ENCODE data around the gene LGR4.
"Not testable (repeated sequence)": the region's sequence is repeated elsewhere in the genome, so short reads cannot be mapped to it uniquely, and the experiment has no call there.

Gene LGR4

GRCh38 chr11:27460158-27460978 is 12.2 kb downstream of the LGR4 start:
- no peak for FAIRE-seq

GRCh38 chr11:27459191-27459590 is 13.4 kb downstream of the LGR4 start:
- no peak for FAIRE-seq

More at GRCh38 chr11:27460158-27460978, 12.2 kb downstream of the LGR4 start:
- DNase-seq (ENCODE audit: low spot score): no peak

GRCh38 chr11:27458182-27458581 is 14.4 kb downstream of the LGR4 start:
- FAIRE-seq (no peak), DNase-seq (ENCODE audit: low spot score) (no peak)

More at GRCh38 chr11:27459191-27459590, 13.4 kb downstream of the LGR4 start:
- DNase-seq (ENCODE audit: low spot score): no peak

GRCh38 chr11:27456795-27457329 is 15.7 kb downstream of the LGR4 start:
- FAIRE-seq (no peak), DNase-seq (ENCODE audit: low spot score) (no peak)

DNA sequence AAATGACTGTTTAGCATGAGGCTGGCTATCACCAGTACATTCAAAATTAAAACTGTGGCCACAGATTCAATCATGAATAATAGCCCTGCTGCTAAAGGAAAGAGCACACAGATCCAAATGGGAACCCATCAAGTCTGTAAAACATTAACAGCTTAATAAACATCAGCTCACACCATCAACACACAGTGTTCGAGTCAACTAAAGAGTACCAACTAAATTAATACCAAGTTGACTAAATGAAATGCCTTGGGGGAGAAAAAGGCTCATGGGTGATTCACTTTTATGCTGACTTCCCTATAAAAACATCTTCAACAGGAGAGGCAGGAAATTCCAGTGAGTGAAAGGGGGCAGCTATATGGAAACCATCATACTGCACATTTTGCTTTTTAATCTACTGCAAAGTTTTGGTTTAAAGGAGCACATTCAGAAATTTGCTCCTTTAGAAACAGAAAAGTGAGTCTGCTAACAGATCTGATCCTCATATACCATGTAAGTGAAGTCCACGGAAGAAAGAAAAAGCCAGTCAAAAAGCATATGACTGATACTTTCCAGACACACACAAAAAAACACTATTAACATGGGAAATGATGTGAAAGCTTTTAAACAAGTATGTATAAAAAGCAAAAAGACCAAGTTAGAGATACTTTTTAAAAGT is 16.3 kb downstream of the LGR4 start:
- FAIRE-seq (no peak), DNase-seq (ENCODE audit: low spot score) (no peak)

- FAIRE-seq (no peak), DNase-seq (ENCODE audit: low spot score) (no peak)
Observed at GRCh38 chr11:27455667-27456066, 16.9 kb downstream of the LGR4 start.

DNA sequence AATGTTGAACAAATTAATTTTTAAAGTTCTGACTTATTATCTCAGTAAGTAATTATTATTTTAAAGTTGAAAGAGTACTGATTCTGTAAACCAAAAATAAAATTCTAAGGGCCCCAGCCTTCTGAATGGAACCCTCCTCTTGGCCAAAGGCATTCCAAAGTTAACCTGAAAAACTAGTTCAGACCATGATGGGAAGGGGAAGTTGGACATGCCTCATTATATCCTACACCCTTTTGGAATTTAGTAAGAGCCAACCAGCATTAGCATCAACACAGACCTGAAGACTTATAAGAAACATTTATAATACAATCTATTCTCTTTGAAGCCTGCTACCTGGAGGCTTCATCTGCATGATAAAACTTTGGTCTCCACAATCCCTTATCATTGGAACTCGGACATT is 18.9 kb downstream of the LGR4 start:
- DNase-seq (ENCODE audit: low spot score): no peak
- FAIRE-seq: no peak

DNA sequence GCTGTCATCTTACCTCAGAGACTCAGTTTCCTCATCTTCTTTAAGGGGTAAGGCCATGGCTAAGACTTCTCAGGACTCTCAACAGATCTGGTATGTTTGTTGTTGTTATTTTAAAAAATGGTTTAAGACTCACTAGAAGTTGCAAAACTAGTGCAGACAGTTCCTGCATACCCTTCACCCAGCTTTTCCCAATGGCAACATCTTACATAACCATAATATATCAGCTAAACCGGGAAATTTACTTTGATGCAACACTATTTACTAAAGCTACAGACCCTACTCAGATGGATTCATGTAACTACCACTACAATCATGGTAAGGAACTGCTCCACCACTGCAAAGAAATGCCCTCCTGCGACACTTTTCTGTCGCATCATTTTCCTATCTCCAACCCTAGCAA is 20.4 kb downstream of the LGR4 start:
- no peak for DNase-seq (ENCODE audit: low spot score)
- FAIRE-seq: no peak

DNA sequence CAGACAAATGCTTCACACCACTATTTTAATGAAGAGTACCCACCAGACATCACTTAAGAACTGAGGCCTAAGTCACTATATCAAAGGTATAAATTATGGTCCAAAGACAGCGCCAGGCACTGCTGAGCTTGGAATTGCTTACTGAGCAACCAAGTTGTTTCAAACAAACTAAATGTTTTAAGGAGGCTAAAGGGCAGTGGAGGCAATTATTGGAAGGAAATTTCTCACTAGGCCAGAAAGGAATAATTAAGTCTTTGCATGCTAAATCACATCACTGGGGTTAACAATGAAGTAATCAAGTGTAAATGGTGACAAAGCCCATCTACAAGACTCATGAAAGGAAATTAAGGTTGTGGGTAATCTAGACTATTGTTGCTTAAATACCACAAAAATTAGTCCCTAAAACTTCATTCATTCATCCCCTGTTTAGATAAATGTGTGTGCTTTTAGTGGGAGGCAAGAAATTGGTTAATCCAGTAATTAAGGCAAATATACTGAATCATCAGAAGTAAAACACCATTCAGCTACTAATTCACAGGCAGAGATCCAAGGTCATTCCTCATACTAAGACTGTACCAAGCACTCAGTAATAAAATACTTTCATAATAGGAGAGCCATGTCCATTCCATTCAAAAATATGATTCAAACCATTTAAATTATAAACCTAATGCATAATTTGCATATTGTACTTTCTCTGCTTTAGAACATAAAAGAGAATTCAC is 21.2 kb downstream of the LGR4 start:
- no peak for DNase-seq (ENCODE audit: low spot score)

GRCh38 chr11:27448184-27448540 is 24.4 kb downstream of the LGR4 start:
- not testable (repeated sequence) for FAIRE-seq; DNase-seq (ENCODE audit: low spot score)

More for the DNA sequence above, 21.2 kb downstream of the LGR4 start:
- FAIRE-seq: no peak

GRCh38 chr11:27447288-27448183 is 25.1 kb downstream of the LGR4 start:
- FAIRE-seq: no peak
- DNase-seq (ENCODE audit: low spot score): no peak

GRCh38 chr11:27445625-27446024 is 27.0 kb downstream of the LGR4 start:
- DNase-seq (ENCODE audit: low spot score): no peak
- no peak for FAIRE-seq

DNA sequence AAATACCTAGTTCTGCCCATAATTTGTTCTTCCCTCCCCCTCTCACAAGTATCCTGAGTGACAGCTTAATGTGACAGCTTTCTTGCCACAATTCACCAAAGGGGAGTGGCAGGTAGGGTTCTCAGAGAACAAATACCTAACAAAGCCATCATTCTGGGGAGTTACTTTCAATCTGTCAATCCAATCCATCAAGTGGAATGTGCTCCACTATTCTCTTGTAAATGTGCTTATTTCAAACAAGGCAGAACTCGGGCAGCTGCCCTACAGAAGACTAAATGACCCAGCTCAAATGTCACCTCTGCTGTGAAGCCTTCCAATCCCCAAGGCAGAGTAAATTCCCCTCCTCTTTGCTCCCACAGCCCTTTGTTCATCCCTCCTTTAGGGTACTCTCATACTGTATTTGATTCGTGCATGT is 27.8 kb downstream of the LGR4 start:
- no peak for FAIRE-seq
- no peak for DNase-seq (ENCODE audit: low spot score)

DNA sequence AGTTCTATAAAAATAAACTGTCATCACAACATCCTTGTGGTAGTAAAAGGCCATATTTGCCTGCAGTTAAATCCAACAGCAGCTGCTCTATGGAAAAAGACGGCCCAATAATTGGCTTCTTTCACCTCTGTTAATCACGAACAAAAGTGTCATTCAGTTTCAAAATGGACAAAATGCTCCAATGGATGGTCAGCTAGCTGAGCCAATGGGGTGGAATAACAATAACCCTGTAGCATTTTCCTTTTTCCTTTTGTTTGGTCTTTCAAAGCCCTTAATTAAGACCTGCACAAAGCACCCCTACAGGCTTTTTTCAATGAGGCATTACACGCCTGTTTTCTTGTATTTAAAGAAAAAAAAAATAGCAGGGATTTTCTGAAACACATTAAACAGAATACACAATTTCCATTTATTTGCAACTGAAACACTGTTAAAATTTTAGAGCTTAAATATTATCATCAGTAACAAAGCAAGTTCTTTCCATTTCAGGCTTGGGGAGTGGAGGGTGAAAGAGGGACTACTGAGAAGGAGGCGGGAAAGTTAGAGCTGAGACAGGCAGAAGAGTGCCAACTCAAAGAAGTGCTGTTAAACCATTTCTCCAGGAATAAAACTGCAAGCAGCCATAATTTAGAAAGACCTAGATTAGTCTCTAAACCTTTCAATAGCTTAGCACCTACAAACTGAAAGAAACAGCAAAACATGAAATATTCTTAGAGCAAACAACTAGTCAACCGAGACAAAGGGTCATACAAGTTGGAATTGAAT is 28.7 kb downstream of the LGR4 start:
- DNase-seq (ENCODE audit: low spot score) (no peak), FAIRE-seq (no peak)

GRCh38 chr11:27443227-27443626 is 29.4 kb downstream of the LGR4 start:
- no peak for DNase-seq (ENCODE audit: low spot score)
- FAIRE-seq: no peak

DNA sequence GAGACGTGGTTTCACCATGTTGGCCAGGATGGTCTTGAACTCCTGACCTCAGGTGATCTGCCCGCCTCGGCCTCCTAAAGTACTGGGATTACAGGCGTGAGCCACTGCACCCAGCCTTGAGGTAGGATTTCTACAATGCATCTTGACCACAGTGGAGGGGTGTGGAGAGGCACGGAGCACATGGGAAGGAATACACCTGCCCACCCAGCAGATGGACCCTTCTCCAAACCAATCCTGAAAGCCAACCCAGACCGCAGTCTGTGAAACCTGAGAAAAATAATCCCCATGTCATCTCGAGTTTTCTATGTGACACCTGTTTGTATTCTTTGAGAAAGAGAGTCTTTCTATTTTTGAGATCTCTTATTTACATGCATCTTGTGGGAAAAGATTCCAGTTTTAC is 32.5 kb downstream of the LGR4 start:
- FAIRE-seq (no peak), DNase-seq (ENCODE audit: low spot score) (no peak)

GRCh38 chr11:27438595-27438981 is 34.0 kb downstream of the LGR4 start:
- no peak for DNase-seq (ENCODE audit: low spot score)
- FAIRE-seq: no peak

GRCh38 chr11:27437829-27438594 is 34.6 kb downstream of the LGR4 start:
- DNase-seq (ENCODE audit: low spot score) (no peak), FAIRE-seq (no peak)

DNA sequence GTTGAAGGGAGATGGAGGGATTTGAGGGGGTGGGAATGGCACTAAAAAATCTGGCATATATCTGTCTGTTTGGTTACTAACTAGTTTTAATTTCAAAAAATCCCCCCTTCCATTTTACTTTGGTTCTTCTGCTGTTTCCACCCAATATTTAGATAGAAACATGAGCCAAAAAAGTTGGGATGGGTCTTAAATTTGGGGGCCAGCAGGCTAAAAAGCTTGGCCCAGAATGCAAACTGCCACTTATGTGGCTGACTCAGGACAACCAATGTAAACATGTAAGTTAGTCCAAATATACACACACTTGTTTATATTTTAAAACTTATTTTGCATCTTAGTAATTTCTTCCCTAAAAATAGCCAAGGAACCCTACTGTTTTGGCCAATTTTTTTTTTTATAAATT is 35.7 kb downstream of the LGR4 start:
- FAIRE-seq (no peak), DNase-seq (ENCODE audit: low spot score) (no peak)

Data from urothelium cell line (cell line).